Nasal cavity respiratory epithelium epithelial cell of viscerocranial mucosa (primary cell): Measurements from ENCODE around the gene KCNG3. TPM values are rescaled to one million over a fixed set of nuclear protein-coding genes. Genes with fewer than 3 reads are reported as not detected.

Experiments
- total RNA-seq: library from RNA; depleted of rRNA; stranded (reverse); fragments of >200 nt; gene quantifications from 2 replicates; pipeline ENCODE4 v1.2.3, GENCODE V29; 2014

The KCNG3 gene
- total RNA-seq, result under 0.01 TPM in 2 replicates

GRCh38 chr2:42493468-42494354, at the start of gene KCNG3:
Gene KCNG3, minus strand, starts transcription at chr2:42493982. Its CDS starts 481 bp downstream, at chr2:42493501.

Other genes with a start within 250 kb of the KCNG3 start
- gene COX7A2L, start 132.8 kb downstream of the KCNG3 start, total RNA-seq, result 157 and 343 TPM in 2 replicates
- 17.1 and 32.0 TPM in 2 replicates for gene MTA3, start 74.7 kb upstream of the KCNG3 start, total RNA-seq